ENCODE results near the gene OR9G1. TPM values are rescaled to one million over a fixed set of nuclear protein-coding genes. Genes with fewer than 3 reads are reported as not detected.

OR9G1 gene
- total RNA-seq, 1 donor from 2014 or later: not detected

DNA sequence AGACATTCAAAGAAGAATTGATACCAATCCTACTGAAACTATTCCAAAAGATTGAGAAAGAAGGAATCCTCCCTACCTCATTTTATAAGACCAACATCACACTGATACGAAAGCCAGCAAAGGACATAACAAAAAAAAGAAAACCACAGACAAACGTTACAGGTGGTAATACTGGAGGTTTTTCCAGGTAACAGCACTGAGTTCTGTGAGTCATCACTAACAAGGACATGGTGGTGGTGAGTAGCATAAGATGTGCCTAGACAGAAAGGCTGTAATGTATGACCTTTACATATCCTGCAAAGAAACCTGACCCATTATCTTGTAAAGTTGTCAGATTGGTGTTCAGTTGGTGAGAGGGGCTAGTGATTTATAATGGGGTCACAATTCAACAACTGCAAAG, 15.3 kb downstream of the OR9G1 start:
- TF ChIP-seq, protein P1, sequence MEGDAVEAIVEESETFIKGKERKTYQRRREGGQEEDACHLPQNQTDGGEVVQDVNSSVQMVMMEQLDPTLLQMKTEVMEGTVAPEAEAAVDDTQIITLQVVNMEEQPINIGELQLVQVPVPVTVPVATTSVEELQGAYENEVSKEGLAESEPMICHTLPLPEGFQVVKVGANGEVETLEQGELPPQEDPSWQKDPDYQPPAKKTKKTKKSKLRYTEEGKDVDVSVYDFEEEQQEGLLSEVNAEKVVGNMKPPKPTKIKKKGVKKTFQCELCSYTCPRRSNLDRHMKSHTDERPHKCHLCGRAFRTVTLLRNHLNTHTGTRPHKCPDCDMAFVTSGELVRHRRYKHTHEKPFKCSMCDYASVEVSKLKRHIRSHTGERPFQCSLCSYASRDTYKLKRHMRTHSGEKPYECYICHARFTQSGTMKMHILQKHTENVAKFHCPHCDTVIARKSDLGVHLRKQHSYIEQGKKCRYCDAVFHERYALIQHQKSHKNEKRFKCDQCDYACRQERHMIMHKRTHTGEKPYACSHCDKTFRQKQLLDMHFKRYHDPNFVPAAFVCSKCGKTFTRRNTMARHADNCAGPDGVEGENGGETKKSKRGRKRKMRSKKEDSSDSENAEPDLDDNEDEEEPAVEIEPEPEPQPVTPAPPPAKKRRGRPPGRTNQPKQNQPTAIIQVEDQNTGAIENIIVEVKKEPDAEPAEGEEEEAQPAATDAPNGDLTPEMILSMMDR (IDR thresholded peaks at IDR 0.05; ENCODE audit: insufficient read depth, low read length, poor library complexity, severe bottlenecking): no peak
- no peaks in the 10 kb centered on the region for H3K27me3 ChIP-seq (ENCODE audit: control insufficient read depth, insufficient read depth, low read length)
- H3K36me3 ChIP-seq (ENCODE audit: control insufficient read depth, insufficient read depth, low read length): no peaks in the 10 kb centered on the region
- no peak for DNase-seq (ENCODE audit: low read depth)
- no peak overlapping the region for H3K4me3 ChIP-seq (ENCODE audit: low read depth, low read length)

DNA sequence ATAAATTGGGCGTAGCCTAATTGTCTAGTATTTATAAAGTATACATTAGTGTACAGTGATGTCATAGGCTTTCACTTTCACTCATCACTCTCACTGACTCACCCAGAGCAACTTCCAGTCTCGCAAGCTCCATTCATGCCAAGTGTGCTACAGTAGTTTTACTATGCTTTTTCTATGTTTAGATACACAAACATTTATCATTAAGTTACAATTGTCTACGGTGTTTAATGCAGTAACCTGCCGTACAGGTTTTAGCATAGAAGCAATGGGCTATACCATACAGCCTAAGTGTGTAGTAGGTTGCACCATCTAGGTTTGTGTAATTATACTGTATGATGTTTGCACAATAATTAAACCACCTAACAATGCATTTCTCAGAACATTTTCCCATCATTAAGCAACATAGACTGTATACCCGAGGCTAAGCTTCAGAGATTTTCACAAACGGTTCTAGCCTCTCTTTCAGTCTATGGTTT, 17.5 kb downstream of the OR9G1 start:
- DNase-seq (ENCODE audit: low read depth): no peak
- TF ChIP-seq, protein P1 (IDR thresholded peaks at IDR 0.05; ENCODE audit: insufficient read depth, low read length, poor library complexity, severe bottlenecking): no peak
- H3K27me3 ChIP-seq (ENCODE audit: control insufficient read depth, insufficient read depth, low read length): no peaks in the 10 kb centered on the region
- H3K4me3 ChIP-seq (ENCODE audit: low read depth, low read length): no peak overlapping the region
- no peaks in the 10 kb centered on the region for H3K36me3 ChIP-seq (ENCODE audit: control insufficient read depth, insufficient read depth, low read length)

DNA sequence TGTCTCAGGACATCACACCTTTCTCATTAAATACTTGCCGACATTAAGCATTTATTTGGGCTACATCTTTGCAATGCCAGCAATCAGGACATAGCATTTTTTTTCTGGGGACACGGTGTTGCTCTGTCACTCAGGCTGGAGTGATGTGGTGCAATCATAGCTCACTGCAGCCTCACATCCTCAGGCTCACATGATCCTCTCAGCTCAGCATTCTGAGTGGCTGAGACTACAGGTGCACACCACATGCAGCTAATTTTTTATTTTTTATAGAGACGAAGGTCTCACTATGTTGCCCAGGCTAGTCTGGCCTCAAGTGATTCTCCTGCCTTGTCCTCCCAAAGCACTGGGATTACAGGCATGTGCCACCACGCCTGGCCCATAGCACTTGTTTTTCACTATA, 21.6 kb downstream of the OR9G1 start:
- H3K27me3 ChIP-seq (ENCODE audit: control insufficient read depth, insufficient read depth, low read length): no peaks in the 10 kb centered on the region
- DNase-seq (ENCODE audit: low read depth): no peak
- TF ChIP-seq, protein P1 (IDR thresholded peaks at IDR 0.05; ENCODE audit: insufficient read depth, low read length, poor library complexity, severe bottlenecking): no peak
- no peak overlapping the region for H3K4me3 ChIP-seq (ENCODE audit: low read depth, low read length)
- no peaks in the 10 kb centered on the region for H3K36me3 ChIP-seq (ENCODE audit: control insufficient read depth, insufficient read depth, low read length)

DNA sequence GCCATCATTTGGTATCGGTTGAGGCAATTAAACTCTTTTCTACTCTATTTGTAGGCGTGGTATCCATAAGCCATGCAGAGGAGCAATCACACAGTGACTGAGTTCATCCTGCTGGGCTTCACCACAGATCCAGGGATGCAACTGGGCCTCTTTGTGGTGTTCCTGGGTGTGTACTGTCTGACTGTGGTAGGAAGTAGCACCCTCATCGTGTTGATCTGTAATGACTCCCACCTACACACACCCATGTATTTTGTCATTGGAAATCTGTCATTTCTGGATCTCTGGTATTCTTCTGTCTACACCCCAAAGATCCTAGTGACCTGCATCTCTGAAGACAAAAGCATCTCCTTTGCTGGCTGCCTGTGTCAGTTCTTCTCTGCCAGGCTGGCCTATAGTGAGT, 41.2 kb downstream of the OR9G1 start:
- Histone ChIP-seq H3K4me3 (ENCODE audit: low read depth, low read length) (no peak overlapping the region), H3K36me3 (ENCODE audit: control insufficient read depth, insufficient read depth, low read length) (no peaks in the 10 kb centered on the region), H3K27me3 (ENCODE audit: control insufficient read depth, insufficient read depth, low read length) (no peaks in the 10 kb centered on the region)
- TF ChIP-seq, protein P1 (IDR thresholded peaks at IDR 0.05; ENCODE audit: insufficient read depth, low read length, poor library complexity, severe bottlenecking): no peak
- no peak for DNase-seq (ENCODE audit: low read depth)

DNA sequence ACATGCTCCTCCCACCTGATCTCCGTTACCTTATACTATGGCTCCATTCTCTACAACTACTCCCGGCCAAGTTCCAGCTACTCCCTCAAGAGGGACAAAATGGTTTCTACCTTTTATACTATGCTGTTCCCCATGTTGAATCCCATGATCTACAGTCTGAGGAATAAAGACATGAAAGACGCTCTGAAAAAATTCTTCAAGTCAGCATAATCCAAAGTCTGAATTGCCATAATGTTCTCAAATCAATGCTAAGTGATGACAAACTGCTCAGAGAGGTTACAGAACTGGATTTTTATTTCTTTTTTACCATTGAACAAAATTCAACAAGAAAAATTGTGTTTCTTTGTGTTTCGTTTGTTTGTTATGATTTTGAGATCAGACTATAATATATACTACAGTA, 42.0 kb downstream of the OR9G1 start:
- no peak for DNase-seq (ENCODE audit: low read depth)
- TF ChIP-seq, protein P1 (IDR thresholded peaks at IDR 0.05; ENCODE audit: insufficient read depth, low read length, poor library complexity, severe bottlenecking): no peak
- H3K4me3 ChIP-seq (ENCODE audit: low read depth, low read length): no peak overlapping the region
- H3K27me3 ChIP-seq (ENCODE audit: control insufficient read depth, insufficient read depth, low read length): no peaks in the 10 kb centered on the region
- no peaks in the 10 kb centered on the region for H3K36me3 ChIP-seq (ENCODE audit: control insufficient read depth, insufficient read depth, low read length)

DNA sequence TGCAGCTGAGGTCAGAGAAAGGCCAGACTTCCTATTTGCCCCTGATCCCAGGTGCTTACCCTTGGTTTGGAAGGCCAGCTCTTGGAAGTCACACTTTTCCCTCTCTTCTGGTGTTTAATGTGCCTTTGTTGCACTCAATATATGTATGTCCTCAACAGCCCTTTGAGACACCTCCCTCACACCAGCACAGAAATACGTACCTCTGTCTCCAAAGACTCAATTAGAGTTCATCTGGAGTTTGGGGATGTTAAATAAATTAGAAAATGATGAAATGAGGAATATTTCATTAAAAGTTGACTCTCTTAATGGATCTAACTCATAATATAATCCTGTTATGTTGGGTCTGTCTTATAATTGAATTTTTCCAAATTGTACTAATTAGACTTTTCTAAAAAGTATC, 49.7 kb downstream of the OR9G1 start, which contains the start of gene OR9G4:
Gene OR9G4 (minus strand): TSS at position 101 of the 400 bp plus-strand sequence. CDS start 4,931 bp downstream, outside the sequence.
- H3K4me3 ChIP-seq (ENCODE audit: low read depth, low read length): no peak within 1 kb of the TSS
- no peaks in the 10 kb centered on the region for H3K27me3 ChIP-seq (ENCODE audit: control insufficient read depth, insufficient read depth, low read length)

More for the DNA sequence above, 49.7 kb downstream of the OR9G1 start, which contains the start of gene OR9G4:
- TF ChIP-seq, protein P1 (IDR thresholded peaks at IDR 0.05; ENCODE audit: insufficient read depth, low read length, poor library complexity, severe bottlenecking): no peak
- H3K36me3 ChIP-seq (ENCODE audit: control insufficient read depth, insufficient read depth, low read length): no peaks in the 10 kb centered on the region
- no peak for DNase-seq (ENCODE audit: low read depth)
